ENCODE results near the gene PNMA1.

The PNMA1 gene

DNA sequence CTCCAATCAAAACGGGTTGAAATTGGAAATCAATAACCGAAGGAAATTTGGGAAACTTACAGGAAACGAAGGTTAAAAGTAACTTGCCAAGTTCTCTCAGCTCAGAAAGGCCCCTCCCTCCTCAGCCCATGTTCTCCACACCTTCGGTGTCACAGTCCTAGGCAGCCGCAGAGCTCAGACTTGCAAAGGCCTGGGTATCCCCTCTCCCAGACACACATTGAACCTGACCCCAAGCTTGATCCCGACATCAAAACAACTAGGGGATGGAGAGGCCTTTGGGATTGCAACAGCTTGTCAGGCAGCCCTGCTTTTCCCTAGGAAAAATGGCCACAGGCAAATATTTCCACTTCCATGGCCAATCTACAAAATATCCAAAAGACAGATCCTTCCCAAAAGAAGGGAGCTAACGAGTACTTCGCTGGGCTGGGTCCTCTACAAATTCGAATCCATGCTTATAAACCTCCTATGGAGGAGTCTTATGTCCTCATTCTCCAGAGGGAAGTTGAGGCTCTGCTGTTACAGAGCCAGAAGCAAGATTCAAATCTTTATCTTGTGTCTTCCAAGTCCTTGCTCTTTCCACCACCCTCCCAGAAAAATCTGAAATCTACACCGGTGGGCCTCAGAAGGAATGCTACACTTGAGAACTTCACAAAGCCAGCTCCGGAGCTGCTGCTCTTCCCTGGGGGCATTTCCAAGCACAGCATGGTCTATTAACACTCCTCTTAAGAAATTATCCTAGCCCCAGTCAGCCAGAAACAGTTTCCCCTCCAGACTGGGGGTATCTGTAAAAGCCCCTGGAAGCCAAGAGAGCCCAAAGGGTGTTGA lies 35.7 kb upstream of the PNMA1 start:
- no peaks in the 10 kb centered on the region for H3K9me3 ChIP-seq (ENCODE audit: control insufficient read depth, insufficient read depth, low read length)
- H3K4me3 ChIP-seq (ENCODE audit: low read length), result no peak overlapping the region
- peaks cover 10% of the 10 kb centered on the region for H3K4me1 ChIP-seq (ENCODE audit: control insufficient read depth, insufficient read depth, low read length)
- no peaks in the 10 kb centered on the region; the same call in 1 of the 2 replicates for H3K36me3 ChIP-seq (ENCODE audit: control insufficient read depth, insufficient read depth, low read length)
- no peak overlapping the region for H3K27ac ChIP-seq (ENCODE audit: low read length)
- DNase-seq (ENCODE audit: low read depth, low spot score), result no peak
- no CpG with 5 or more reads among the region's 11 CpGs for WGBS (ENCODE audit: insufficient coverage, insufficient read length)
- no peaks in the 10 kb centered on the region for H3K27me3 ChIP-seq (ENCODE audit: control insufficient read depth, insufficient read depth, low read length)

DNA sequence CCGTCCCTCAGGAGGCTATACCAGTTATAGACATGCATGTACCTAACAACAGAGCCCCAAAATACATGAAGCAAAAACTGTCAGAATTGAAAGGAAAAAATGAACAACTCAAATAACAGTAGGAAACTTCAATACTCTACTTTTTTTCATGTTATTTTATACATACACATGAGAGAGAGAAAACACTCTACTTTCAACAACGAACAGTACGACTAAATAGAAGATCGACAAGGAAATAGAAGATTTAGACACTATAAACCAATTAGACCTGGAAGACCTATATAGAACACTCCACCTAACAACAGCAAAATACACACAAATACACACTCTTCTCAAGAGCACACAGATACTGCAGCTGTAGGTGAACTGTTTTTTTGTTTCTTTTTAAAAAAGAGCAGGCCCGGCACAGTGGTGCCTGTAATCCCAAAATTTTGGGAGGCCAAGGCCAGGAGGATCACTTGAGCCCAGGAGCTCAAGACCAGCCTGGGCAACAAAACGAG lies 34.7 kb upstream of the PNMA1 start:
- Histone ChIP-seq H3K27ac (ENCODE audit: low read length) (no peak overlapping the region), H3K4me3 (ENCODE audit: low read length) (no peak overlapping the region), H3K4me1 (ENCODE audit: control insufficient read depth, insufficient read depth, low read length) (peaks cover 10% of the 10 kb centered on the region), H3K27me3 (ENCODE audit: control insufficient read depth, insufficient read depth, low read length) (no peaks in the 10 kb centered on the region), H3K9me3 (ENCODE audit: control insufficient read depth, insufficient read depth, low read length) (no peaks in the 10 kb centered on the region), H3K36me3 (ENCODE audit: control insufficient read depth, insufficient read depth, low read length) (no peaks in the 10 kb centered on the region; the same call in 1 of the 2 replicates)
- no peak for DNase-seq (ENCODE audit: low read depth, low spot score)
- no CpG with 5 or more reads among the region's 6 CpGs for WGBS (ENCODE audit: insufficient coverage, insufficient read length)

GRCh38 chr14:73747379-73748211 lies 33.4 kb upstream of the PNMA1 start:
- Histone ChIP-seq H3K9me3 (ENCODE audit: control insufficient read depth, insufficient read depth, low read length) (no peaks in the 10 kb centered on the region), H3K27me3 (ENCODE audit: control insufficient read depth, insufficient read depth, low read length) (no peaks in the 10 kb centered on the region), H3K27ac (ENCODE audit: low read length) (no peak overlapping the region), H3K4me3 (ENCODE audit: low read length) (no peak overlapping the region), H3K36me3 (ENCODE audit: control insufficient read depth, insufficient read depth, low read length) (no peaks in the 10 kb centered on the region; the same call in 1 of the 2 replicates), H3K4me1 (ENCODE audit: control insufficient read depth, insufficient read depth, low read length) (peaks cover 13% of the 10 kb centered on the region)
- no CpG with 5 or more reads among the region's 9 CpGs for WGBS (ENCODE audit: insufficient coverage, insufficient read length)
- no peak for DNase-seq (ENCODE audit: low read depth, low spot score)

DNA sequence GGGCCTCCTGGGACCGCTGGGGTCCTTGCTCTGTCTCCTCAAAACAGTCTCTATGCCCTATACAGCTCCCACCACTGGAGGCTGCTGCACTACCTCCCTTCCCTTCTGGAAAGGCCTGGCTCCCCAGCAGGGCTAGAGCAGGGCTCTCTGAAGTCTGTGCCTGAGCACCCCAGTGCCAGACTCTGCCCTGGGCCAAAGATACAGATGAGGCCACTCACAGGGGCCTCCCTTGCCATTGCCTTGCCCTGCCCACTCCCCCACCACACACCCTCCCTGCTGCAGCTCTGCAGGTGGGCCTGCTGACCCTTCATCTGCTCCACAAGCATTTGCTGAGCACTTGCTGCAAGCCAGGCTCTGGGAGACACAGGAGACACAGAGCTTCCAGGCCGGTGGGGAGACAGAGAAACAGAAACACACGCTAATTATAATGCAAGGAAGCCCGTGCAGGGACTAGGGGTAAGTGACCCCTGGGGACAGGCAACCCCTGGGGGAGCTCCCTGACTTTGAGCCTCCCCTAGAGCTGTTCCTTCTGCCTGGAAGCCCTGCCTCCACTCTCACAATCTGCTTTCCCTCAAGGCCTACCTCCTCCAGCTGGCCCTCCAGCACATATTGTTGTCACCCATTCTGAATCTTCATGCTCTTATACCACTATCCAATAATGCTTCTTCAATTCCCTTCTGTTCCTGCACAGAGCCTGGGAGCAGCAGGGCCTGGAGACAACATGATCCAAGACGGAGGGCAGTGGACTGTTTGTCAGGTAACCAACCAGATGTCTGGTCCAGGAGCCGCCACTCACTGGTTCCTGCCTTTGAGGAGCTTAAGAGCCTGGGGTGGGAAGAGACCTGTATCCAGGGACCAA lies 32.6 kb upstream of the PNMA1 start:
- no peak for DNase-seq (ENCODE audit: low read depth, low spot score)
- Histone ChIP-seq H3K4me3 (ENCODE audit: low read length) (no peak overlapping the region), H3K36me3 (ENCODE audit: control insufficient read depth, insufficient read depth, low read length) (no peaks in the 10 kb centered on the region), H3K9me3 (ENCODE audit: control insufficient read depth, insufficient read depth, low read length) (no peaks in the 10 kb centered on the region), H3K27me3 (ENCODE audit: control insufficient read depth, insufficient read depth, low read length) (no peaks in the 10 kb centered on the region), H3K27ac (ENCODE audit: low read length) (no peak overlapping the region), H3K4me1 (ENCODE audit: control insufficient read depth, insufficient read depth, low read length) (peaks cover 19% of the 10 kb centered on the region)
- no CpG with 5 or more reads among the region's 6 CpGs for WGBS (ENCODE audit: insufficient coverage, insufficient read length)

- DNase-seq (ENCODE audit: low read depth, low spot score), result no peak
- no CpG with 5 or more reads among the region's 7 CpGs for WGBS (ENCODE audit: insufficient coverage, insufficient read length)
Measured at GRCh38 chr14:73745571-73746519, 31.7 kb upstream of the PNMA1 start.

GRCh38 chr14:73744874-73745529 lies 30.8 kb upstream of the PNMA1 start:
- no peak overlapping the region for H3K4me3 ChIP-seq (ENCODE audit: low read length)
- peaks cover 19% of the 10 kb centered on the region for H3K4me1 ChIP-seq (ENCODE audit: control insufficient read depth, insufficient read depth, low read length)
- DNase-seq (ENCODE audit: low read depth, low spot score), result no peak
- H3K9me3 ChIP-seq (ENCODE audit: control insufficient read depth, insufficient read depth, low read length), result no peaks in the 10 kb centered on the region
- no peaks in the 10 kb centered on the region for H3K27me3 ChIP-seq (ENCODE audit: control insufficient read depth, insufficient read depth, low read length)
- no CpG with 5 or more reads among the region's 6 CpGs for WGBS (ENCODE audit: insufficient coverage, insufficient read length)
- no peak overlapping the region for H3K27ac ChIP-seq (ENCODE audit: low read length)
- no peaks in the 10 kb centered on the region for H3K36me3 ChIP-seq (ENCODE audit: control insufficient read depth, insufficient read depth, low read length)

More at GRCh38 chr14:73745571-73746519, 31.7 kb upstream of the PNMA1 start:
- Histone ChIP-seq H3K36me3 (ENCODE audit: control insufficient read depth, insufficient read depth, low read length) (no peaks in the 10 kb centered on the region), H3K4me1 (ENCODE audit: control insufficient read depth, insufficient read depth, low read length) (peaks cover 19% of the 10 kb centered on the region), H3K9me3 (ENCODE audit: control insufficient read depth, insufficient read depth, low read length) (no peaks in the 10 kb centered on the region), H3K4me3 (ENCODE audit: low read length) (no peak overlapping the region), H3K27me3 (ENCODE audit: control insufficient read depth, insufficient read depth, low read length) (no peaks in the 10 kb centered on the region), H3K27ac (ENCODE audit: low read length) (no peak overlapping the region)

DNA sequence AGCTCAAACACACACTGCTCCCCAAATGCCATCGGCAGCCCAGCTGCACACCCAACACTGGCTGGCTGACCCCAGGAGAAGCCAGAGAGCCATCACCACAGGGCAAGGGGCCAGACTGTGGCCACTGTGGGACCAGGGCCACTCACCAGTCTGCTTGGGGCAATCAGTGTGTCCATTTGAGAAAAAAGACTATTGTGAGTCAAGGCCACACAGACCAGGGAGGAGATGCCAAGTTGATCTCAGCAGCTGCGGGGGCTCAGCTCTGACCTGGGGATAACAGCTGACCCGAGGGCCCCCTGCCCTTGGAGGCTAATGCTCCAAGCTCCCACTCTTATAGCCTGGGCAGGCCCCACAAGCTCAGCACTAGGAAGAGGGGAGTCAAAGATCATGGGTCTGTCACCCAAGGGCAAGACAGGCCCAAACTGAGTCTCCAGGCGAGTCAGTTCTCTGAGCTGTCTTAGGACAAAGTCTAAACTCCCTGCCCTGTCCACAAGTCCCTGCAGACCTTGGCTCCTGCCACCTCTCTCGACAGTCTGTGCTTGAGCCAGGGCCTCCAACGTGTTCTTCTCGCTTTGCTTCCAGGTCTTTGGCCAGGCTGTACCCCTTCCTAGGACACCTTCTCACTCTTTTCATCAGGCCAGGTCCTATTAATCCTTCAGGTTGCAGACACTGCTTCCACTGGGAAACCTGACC lies 30.1 kb upstream of the PNMA1 start:
- DNase-seq (ENCODE audit: low read depth, low spot score), result no peak
- H3K9me3 ChIP-seq (ENCODE audit: control insufficient read depth, insufficient read depth, low read length), result no peaks in the 10 kb centered on the region
- H3K36me3 ChIP-seq (ENCODE audit: control insufficient read depth, insufficient read depth, low read length), result peaks cover 2% of the 10 kb centered on the region; the same call in 1 of the 2 replicates
- peaks cover 19% of the 10 kb centered on the region for H3K4me1 ChIP-seq (ENCODE audit: control insufficient read depth, insufficient read depth, low read length)
- WGBS (ENCODE audit: insufficient coverage, insufficient read length), result no CpG with 5 or more reads among the region's 7 CpGs
- no peak overlapping the region for H3K4me3 ChIP-seq (ENCODE audit: low read length)
- no peak overlapping the region for H3K27ac ChIP-seq (ENCODE audit: low read length)
- H3K27me3 ChIP-seq (ENCODE audit: control insufficient read depth, insufficient read depth, low read length), result no peaks in the 10 kb centered on the region

DNA sequence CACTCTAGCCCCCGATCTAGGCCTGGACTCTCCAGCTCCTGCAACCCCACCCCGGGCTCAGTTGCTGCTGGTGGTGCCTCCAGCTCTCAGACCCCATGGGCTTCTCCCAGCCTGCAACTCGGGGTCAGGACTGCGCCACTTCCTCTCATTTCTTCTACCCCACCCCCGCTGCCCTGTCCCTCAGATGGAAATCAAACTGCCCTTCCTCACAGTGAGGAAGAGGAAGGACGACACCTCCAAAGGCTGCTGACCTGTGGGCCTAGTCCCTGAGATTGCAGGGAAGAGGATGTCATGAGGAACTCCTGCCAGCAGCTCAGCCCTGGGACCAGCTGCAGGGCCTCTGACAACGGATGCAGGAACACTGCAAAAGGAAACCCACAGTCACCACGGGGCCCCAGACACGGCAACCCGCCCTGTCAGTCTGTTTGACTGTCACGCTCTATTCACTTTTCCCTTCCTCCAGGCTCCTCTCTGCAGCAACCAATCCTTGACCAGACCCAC lies 29.3 kb upstream of the PNMA1 start:
- Histone ChIP-seq H3K36me3 (ENCODE audit: control insufficient read depth, insufficient read depth, low read length) (peaks cover 3% of the 10 kb centered on the region; the same call in 1 of the 2 replicates), H3K27me3 (ENCODE audit: control insufficient read depth, insufficient read depth, low read length) (no peaks in the 10 kb centered on the region), H3K27ac (ENCODE audit: low read length) (no peak overlapping the region), H3K4me1 (ENCODE audit: control insufficient read depth, insufficient read depth, low read length) (peaks cover 19% of the 10 kb centered on the region), H3K4me3 (ENCODE audit: low read length) (no peak overlapping the region), H3K9me3 (ENCODE audit: control insufficient read depth, insufficient read depth, low read length) (no peaks in the 10 kb centered on the region)
- no CpG with 5 or more reads among the region's 11 CpGs for WGBS (ENCODE audit: insufficient coverage, insufficient read length)
- no peak for DNase-seq (ENCODE audit: low read depth, low spot score)
